HCT116 (cell line): Measurements from ENCODE around the gene TCF7L2.

Experiments used
- POLR2A ChIP-seq: IDR thresholded peaks from 2 replicates; pipeline ENCODE4 v1.7.0; 2011; ENCODE audit warnings: borderline replicate concordance; ENCODE audit not compliant: insufficient read depth, insufficient read length; ENCODE audit errors: extremely low read depth
- POLR2AphosphoS5 ChIP-seq: IDR thresholded peaks from 2 replicates; pipeline ENCODE4 v1.6.1; 2011; ENCODE audit warnings: mild to moderate bottlenecking, low read depth, low read length, moderate library complexity
- RAD21 ChIP-seq: IDR thresholded peaks from 2 replicates; pipeline ENCODE4 v1.6.1; 2012; ENCODE audit warnings: low read depth, mild to moderate bottlenecking
- TF ChIP-seq, protein P1 (sequence below), 3 experiments: fragments of 200-600 bp in 1 of 3; sonication (generic) in 1 of 3; IDR thresholded peaks in 2 of 3; conservative IDR thresholded peaks in 1 of 3; 2 replicates each; pipeline ENCODE4 v1.5.1; 2012 to 2017; ENCODE audit warnings: low read depth in 2 of 3, low read length in 2 of 3, antibody characterized with exemption in 1 of 3, borderline replicate concordance in 1 of 3, control low read depth in 1 of 3, mild to moderate bottlenecking in 1 of 3, mixed read lengths in 1 of 3, mixed run types in 1 of 3, moderate library complexity in 1 of 3; ENCODE audit not compliant: insufficient read depth in 1 of 3
- TF ChIP-seq, protein P2 (sequence below): IDR thresholded peaks from 2 replicates; pipeline ENCODE4 v1.6.1; 2012
- TF ChIP-seq, protein P3 (sequence below): IDR thresholded peaks from 2 replicates; pipeline ENCODE4 v1.6.1; 2011; ENCODE audit warnings: mild to moderate bottlenecking, low read length, moderate library complexity; ENCODE audit not compliant: insufficient replicate concordance; ENCODE audit errors: extremely low read depth

DNA sequence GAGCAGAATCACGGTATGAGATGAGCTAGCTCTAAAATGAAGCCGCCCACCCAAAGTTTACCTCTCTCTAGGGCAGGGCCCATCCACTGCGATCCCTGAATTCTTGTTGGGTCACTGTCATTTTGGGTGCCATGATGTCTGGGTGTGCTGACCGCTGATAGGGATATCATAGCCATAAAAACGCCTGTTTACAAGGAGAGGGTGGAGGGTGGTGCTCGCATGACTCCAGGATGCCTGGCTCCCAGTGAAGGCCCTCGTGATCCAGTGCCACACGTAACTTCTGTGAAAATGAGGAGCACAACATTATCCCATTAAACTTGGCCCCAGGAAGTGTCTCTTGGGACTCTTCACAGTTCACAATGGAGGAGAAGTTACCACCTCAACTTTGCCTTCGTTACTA, 139.5 kb downstream of the TCF7L2 start:
- TF ChIP-seq POLR2A (no peak), RAD21 (no peak), POLR2AphosphoS5 (no peak; the same call in 1 of the 2 replicates)
- TF ChIP-seq, protein P1, sequence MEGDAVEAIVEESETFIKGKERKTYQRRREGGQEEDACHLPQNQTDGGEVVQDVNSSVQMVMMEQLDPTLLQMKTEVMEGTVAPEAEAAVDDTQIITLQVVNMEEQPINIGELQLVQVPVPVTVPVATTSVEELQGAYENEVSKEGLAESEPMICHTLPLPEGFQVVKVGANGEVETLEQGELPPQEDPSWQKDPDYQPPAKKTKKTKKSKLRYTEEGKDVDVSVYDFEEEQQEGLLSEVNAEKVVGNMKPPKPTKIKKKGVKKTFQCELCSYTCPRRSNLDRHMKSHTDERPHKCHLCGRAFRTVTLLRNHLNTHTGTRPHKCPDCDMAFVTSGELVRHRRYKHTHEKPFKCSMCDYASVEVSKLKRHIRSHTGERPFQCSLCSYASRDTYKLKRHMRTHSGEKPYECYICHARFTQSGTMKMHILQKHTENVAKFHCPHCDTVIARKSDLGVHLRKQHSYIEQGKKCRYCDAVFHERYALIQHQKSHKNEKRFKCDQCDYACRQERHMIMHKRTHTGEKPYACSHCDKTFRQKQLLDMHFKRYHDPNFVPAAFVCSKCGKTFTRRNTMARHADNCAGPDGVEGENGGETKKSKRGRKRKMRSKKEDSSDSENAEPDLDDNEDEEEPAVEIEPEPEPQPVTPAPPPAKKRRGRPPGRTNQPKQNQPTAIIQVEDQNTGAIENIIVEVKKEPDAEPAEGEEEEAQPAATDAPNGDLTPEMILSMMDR (IDR thresholded peaks at IDR 0.05 in 2 of 3, conservative IDR thresholded peaks at IDR 0.05 in 1 of 3; ENCODE audit: borderline replicate concordance in 1 of 3, insufficient read depth in 1 of 3, low read depth in 2 of 3, low read length in 2 of 3): no peak
- TF ChIP-seq, protein P2, sequence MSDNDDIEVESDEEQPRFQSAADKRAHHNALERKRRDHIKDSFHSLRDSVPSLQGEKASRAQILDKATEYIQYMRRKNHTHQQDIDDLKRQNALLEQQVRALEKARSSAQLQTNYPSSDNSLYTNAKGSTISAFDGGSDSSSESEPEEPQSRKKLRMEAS: no peak
- TF ChIP-seq, protein P3, sequence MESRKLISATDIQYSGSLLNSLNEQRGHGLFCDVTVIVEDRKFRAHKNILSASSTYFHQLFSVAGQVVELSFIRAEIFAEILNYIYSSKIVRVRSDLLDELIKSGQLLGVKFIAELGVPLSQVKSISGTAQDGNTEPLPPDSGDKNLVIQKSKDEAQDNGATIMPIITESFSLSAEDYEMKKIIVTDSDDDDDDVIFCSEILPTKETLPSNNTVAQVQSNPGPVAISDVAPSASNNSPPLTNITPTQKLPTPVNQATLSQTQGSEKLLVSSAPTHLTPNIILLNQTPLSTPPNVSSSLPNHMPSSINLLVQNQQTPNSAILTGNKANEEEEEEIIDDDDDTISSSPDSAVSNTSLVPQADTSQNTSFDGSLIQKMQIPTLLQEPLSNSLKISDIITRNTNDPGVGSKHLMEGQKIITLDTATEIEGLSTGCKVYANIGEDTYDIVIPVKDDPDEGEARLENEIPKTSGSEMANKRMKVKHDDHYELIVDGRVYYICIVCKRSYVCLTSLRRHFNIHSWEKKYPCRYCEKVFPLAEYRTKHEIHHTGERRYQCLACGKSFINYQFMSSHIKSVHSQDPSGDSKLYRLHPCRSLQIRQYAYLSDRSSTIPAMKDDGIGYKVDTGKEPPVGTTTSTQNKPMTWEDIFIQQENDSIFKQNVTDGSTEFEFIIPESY: no peak
